Neuronal stem cell (in vitro differentiated cells): Measurements from ENCODE around the gene CYP26A1.

Experiments
- DNase-seq: peaks from one replicate; pipeline ENCODE4 v3.0.0-alpha.2; 2013; ENCODE audit warnings: low spot score
- H2AFZ ChIP-seq: one replicate; pipeline ENCODE4 v1.6.1; 2013; ENCODE audit warnings: mild to moderate bottlenecking, low read length, inconsistent platforms
- H2AK5ac ChIP-seq: 2 replicates; pipeline ENCODE4 v1.6.1; 2013; ENCODE audit warnings: low read depth, mild to moderate bottlenecking, inconsistent platforms, low read length, moderate library complexity, mixed read lengths
- H2BK120ac ChIP-seq: 2 replicates; pipeline ENCODE4 v1.6.1; 2013; ENCODE audit warnings: low read depth, mild to moderate bottlenecking, inconsistent platforms, low read length, moderate library complexity, mixed read lengths
- H2BK12ac ChIP-seq: one replicate; pipeline ENCODE4 v1.6.1; 2013; ENCODE audit warnings: low read length, inconsistent platforms
- H2BK15ac ChIP-seq: 2 replicates; pipeline ENCODE4 v1.6.1; 2013; ENCODE audit warnings: mild to moderate bottlenecking, low read length, inconsistent platforms, mixed read lengths
- H2BK5ac ChIP-seq: one replicate; pipeline ENCODE4 v1.6.1; 2013; ENCODE audit warnings: inconsistent platforms, mild to moderate bottlenecking, low read length, moderate library complexity
- H3K14ac ChIP-seq: one replicate; pipeline ENCODE4 v1.6.1; 2013; ENCODE audit warnings: low read length, inconsistent platforms
- H3K18ac ChIP-seq: 2 replicates; pipeline ENCODE4 v1.6.1; 2013; ENCODE audit warnings: low read length, inconsistent platforms
- H3K23ac ChIP-seq: 2 replicates; pipeline ENCODE4 v1.6.1; 2013; ENCODE audit warnings: low read depth, mild to moderate bottlenecking, mixed read lengths, low read length, inconsistent platforms; ENCODE audit not compliant: poor library complexity
- H3K27ac ChIP-seq: replicated peaks from 3 replicates; pipeline ENCODE4 v1.5.1; 2013; ENCODE audit warnings: low read length, inconsistent platforms
- H3K27me3 ChIP-seq, 3 experiments: 2 replicates each; pipeline ENCODE4 v1.6.1; 2013; ENCODE audit warnings: low read length in 3 of 3, mild to moderate bottlenecking in 2 of 3, inconsistent platforms in 1 of 3, low read depth in 1 of 3, mixed read lengths in 1 of 3, moderate library complexity in 1 of 3; ENCODE audit not compliant: control insufficient read depth in 3 of 3, insufficient read depth in 3 of 3
- H3K36me3 ChIP-seq, 2 donors: replicated peaks in 1 of 2; 2 replicates each; pipeline ENCODE4 v1.6.1; 2013; ENCODE audit warnings: low read length in 2 of 2; ENCODE audit not compliant: control insufficient read depth in 2 of 2, insufficient read depth in 2 of 2
- H3K4ac ChIP-seq: 2 replicates; pipeline ENCODE4 v1.6.1; 2013; ENCODE audit warnings: inconsistent platforms, mild to moderate bottlenecking, low read length, moderate library complexity
- H3K4me1 ChIP-seq, 2 donors: 1 replicate in 1 of 2; 2 replicates in 1 of 2; pipeline ENCODE4 v1.6.1; 2013; ENCODE audit warnings: low read length in 2 of 2, low read depth in 1 of 2; ENCODE audit not compliant: control insufficient read depth in 2 of 2, insufficient read depth in 1 of 2
- H3K4me2 ChIP-seq: one replicate; pipeline ENCODE4 v1.6.1; 2013; ENCODE audit warnings: mild to moderate bottlenecking, low read length, inconsistent platforms; ENCODE audit not compliant: insufficient read depth, poor library complexity, severe bottlenecking
- H3K4me3 ChIP-seq, 2 donors: 2 replicates each; pipeline ENCODE4 v1.5.1; 2013; ENCODE audit warnings: low read length in 2 of 2, mild to moderate bottlenecking in 2 of 2, inconsistent platforms in 1 of 2, moderate library complexity in 1 of 2
- H3K79me1 ChIP-seq: one replicate; pipeline ENCODE4 v1.6.1; 2013; ENCODE audit warnings: low read depth, mild to moderate bottlenecking, inconsistent platforms, low read length, moderate library complexity
- H3K9ac ChIP-seq: one replicate; pipeline ENCODE4 v1.6.1; 2013; ENCODE audit warnings: mild to moderate bottlenecking, low read depth, low read length, inconsistent platforms; ENCODE audit not compliant: poor library complexity
- H3K9me3 ChIP-seq, 2 donors: replicated peaks in 1 of 2; 2 replicates each; pipeline versions ENCODE3 to v1.6.1; 2013; ENCODE audit warnings: low read length in 2 of 2, mild to moderate bottlenecking in 2 of 2, inconsistent platforms in 1 of 2, low read depth in 1 of 2, mixed read lengths in 1 of 2, moderate library complexity in 1 of 2; ENCODE audit not compliant: control insufficient read depth in 2 of 2, insufficient read depth in 1 of 2
- H4K8ac ChIP-seq: one replicate; pipeline ENCODE4 v1.6.1; 2013; ENCODE audit warnings: low read depth, mild to moderate bottlenecking, inconsistent platforms, low read length, moderate library complexity
- H4K91ac ChIP-seq: one replicate; pipeline ENCODE4 v1.6.1; 2013; ENCODE audit warnings: low read length, low read depth, mild to moderate bottlenecking, inconsistent platforms; ENCODE audit not compliant: poor library complexity
- WGBS, 2 donors: extraction: QIAGEN DNeasy Blood & Tissue Kit; methylation state at CpG; one replicate each; pipeline ENCODE4 v1.1.7; 2013; ENCODE audit warnings: missing lambda C conversion rate in 2 of 2, mixed read lengths in 1 of 2; ENCODE audit not compliant: insufficient read length in 2 of 2, insufficient replicate concordance in 1 of 2; ENCODE audit errors: extremely low coverage in 2 of 2; 5-methylcytosine and 5-hydroxymethylcytosine counted together

Gene CYP26A1

GRCh38 chr10:93030409-93030808, 43.3 kb upstream of the CYP26A1 start:
- no peaks in the 10 kb centered on the region for H3K27me3 ChIP-seq
- H2AK5ac ChIP-seq, result no peak overlapping the region
- no peak overlapping the region for H4K91ac ChIP-seq
- H2AFZ ChIP-seq, result no peak overlapping the region
- no peak for DNase-seq
- H3K4me1 ChIP-seq, result peaks cover 0 to 3% of the 10 kb centered on the region in 2 donors
- no peak overlapping the region for H3K9ac ChIP-seq
- H3K36me3 ChIP-seq, result peaks cover 0 to 13% of the 10 kb centered on the region in 2 donors
- no peak overlapping the region for H2BK5ac ChIP-seq
- H3K14ac ChIP-seq, result no peak overlapping the region
- H2BK12ac ChIP-seq, result no peak overlapping the region
- no peak overlapping the region for H3K4ac ChIP-seq
- H3K4me3 ChIP-seq, result no peak overlapping the region
- H2BK120ac ChIP-seq, result no peak overlapping the region
- no peak overlapping the region for H4K8ac ChIP-seq
- no peak overlapping the region for H3K27ac ChIP-seq
- H2BK15ac ChIP-seq, result no peak overlapping the region
- H3K79me1 ChIP-seq, result no peaks in the 10 kb centered on the region
- peaks cover 2 to 15% of the 10 kb centered on the region in 2 donors for H3K9me3 ChIP-seq
- no peak overlapping the region for H3K4me2 ChIP-seq
- no peak overlapping the region for H3K23ac ChIP-seq
- no peak overlapping the region for H3K18ac ChIP-seq

- H2AFZ ChIP-seq, result no peak overlapping the region
- no peak overlapping the region for H3K23ac ChIP-seq
- H4K91ac ChIP-seq, result no peak overlapping the region
- H2BK120ac ChIP-seq, result no peak overlapping the region
- WGBS, 2 donors, result no CpG with 5 or more reads among the region's 5 CpGs
- H3K9me3 ChIP-seq, result peaks cover 2 to 11% of the 10 kb centered on the region in 2 donors
- no peaks in the 10 kb centered on the region for H3K79me1 ChIP-seq
- H3K14ac ChIP-seq, result no peak overlapping the region
- no peak overlapping the region for H2BK15ac ChIP-seq
- no peak overlapping the region for H3K18ac ChIP-seq
- no peak for DNase-seq
- H3K4ac ChIP-seq, result no peak overlapping the region
- no peak overlapping the region for H2BK5ac ChIP-seq
- no peak overlapping the region for H2AK5ac ChIP-seq
- H3K27me3 ChIP-seq, result no peaks in the 10 kb centered on the region
- no peak overlapping the region for H4K8ac ChIP-seq
- H3K27ac ChIP-seq, result no peak overlapping the region
- no peak overlapping the region for H3K9ac ChIP-seq
- H3K4me1 ChIP-seq, result peaks cover 0 to 3% of the 10 kb centered on the region in 2 donors
- peaks cover 0 to 8% of the 10 kb centered on the region in 2 donors for H3K36me3 ChIP-seq
- H2BK12ac ChIP-seq, result no peak overlapping the region
- no peak overlapping the region for H3K4me2 ChIP-seq
- H3K4me3 ChIP-seq, result no peak overlapping the region
Measured at GRCh38 chr10:93032105-93032808, 41.4 kb upstream of the CYP26A1 start.

GRCh38 chr10:93032809-93033137, 40.9 kb upstream of the CYP26A1 start:
- Histone ChIP-seq H3K4ac (no peak overlapping the region), H3K27me3 (no peaks in the 10 kb centered on the region), H3K4me3 (no peak overlapping the region), H2BK5ac (no peak overlapping the region), H2AK5ac (no peak overlapping the region), H4K91ac (no peak overlapping the region), H2BK15ac (no peak overlapping the region), H2BK12ac (no peak overlapping the region), H3K14ac (no peak overlapping the region), H2BK120ac (no peak overlapping the region), H3K27ac (no peak overlapping the region), H3K36me3 (peaks cover 0 to 6% of the 10 kb centered on the region in 2 donors), H3K4me1 (peaks cover 0 to 3% of the 10 kb centered on the region in 2 donors), H3K79me1 (no peaks in the 10 kb centered on the region), H3K9ac (no peak overlapping the region), H3K23ac (no peak overlapping the region), H2AFZ (no peak overlapping the region), H3K9me3 (peaks cover 2 to 5% of the 10 kb centered on the region in 2 donors), H3K4me2 (no peak overlapping the region), H4K8ac (no peak overlapping the region), H3K18ac (no peak overlapping the region)
- no peak for DNase-seq
- WGBS, 2 donors, result no CpG with 5 or more reads among the region's 1 CpG

- no peak overlapping the region for H3K4me2 ChIP-seq
Measured at GRCh38 chr10:93034426-93034825, 39.3 kb upstream of the CYP26A1 start.

More at GRCh38 chr10:93034426-93034825, 39.3 kb upstream of the CYP26A1 start:
- Histone ChIP-seq H3K23ac (no peak overlapping the region), H3K4ac (no peak overlapping the region), H4K91ac (no peak overlapping the region), H3K9me3 (peaks cover 0 to 2% of the 10 kb centered on the region in 2 donors), H2BK15ac (no peak overlapping the region), H4K8ac (no peak overlapping the region), H2BK5ac (no peak overlapping the region), H3K27me3 (no peaks in the 10 kb centered on the region), H2AK5ac (no peak overlapping the region), H3K9ac (no peak overlapping the region), H3K14ac (no peak overlapping the region), H3K18ac (no peak overlapping the region), H2BK120ac (no peak overlapping the region), H2BK12ac (no peak overlapping the region), H3K4me1 (peaks cover 0 to 3% of the 10 kb centered on the region in 2 donors), H2AFZ (no peak overlapping the region), H3K79me1 (no peaks in the 10 kb centered on the region), H3K4me3 (no peak overlapping the region), H3K27ac (no peak overlapping the region), H3K36me3 (no peaks in the 10 kb centered on the region)
- DNase-seq, result no peak
- WGBS, 2 donors, result no CpG with 5 or more reads among the region's 1 CpG
